NCI-H345 treated with DMSO at 0.1 percent for 48 hours (cell line): Measurements from ENCODE around the gene MTA3.

ENCODE experiments used
- DNase-seq: peaks from one replicate; lab custom pipeline; 2025; ENCODE audit not compliant: unreplicated experiment; lab: John Stamatoyannopoulos, UW

The MTA3 gene

DNA sequence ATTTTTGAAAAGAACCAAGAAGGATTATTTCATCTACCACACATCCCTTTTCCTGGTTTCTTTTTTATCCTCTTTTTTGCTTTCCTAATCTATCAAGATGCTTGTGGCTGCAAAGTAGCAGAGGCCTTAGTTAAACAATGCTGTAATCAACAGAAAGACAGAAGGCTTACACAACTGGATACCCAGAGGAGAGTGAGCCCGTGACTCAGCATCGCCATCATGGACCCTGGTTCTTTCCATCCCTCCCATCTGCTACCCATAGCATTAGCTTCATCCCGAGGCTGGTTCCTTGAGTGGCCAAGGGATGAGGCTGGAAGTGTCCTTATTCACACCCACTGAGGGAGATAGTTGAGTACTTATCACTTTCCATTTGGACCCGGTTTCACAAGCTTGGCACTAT, 231.4 kb downstream of the MTA3 start:
- DNase-seq = no peak

DNA sequence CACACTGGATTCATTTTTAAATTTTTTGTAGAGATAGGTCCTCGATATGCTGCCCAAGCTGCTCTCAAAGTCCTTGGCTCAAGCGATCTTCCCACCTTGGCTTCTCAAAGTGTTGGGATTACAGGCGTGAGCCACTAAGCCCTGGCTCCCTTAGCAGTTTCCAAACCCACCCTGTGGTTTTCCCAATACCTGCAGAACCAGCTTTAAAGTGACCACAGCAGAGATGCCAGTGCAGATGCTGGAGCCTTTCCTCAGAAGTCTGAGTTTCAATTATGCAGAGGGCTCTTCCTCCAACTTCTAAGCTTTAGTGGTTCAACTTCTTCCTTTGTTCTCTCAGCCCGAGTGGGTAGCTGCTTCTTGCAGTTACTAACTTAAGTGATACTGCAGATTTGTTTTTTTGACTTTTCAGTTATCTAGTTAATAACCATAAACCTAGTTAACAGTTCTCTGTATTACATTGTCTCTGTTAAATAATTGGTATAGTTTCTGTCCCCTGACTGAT, 232.1 kb downstream of the MTA3 start:
- no peak for DNase-seq

DNA sequence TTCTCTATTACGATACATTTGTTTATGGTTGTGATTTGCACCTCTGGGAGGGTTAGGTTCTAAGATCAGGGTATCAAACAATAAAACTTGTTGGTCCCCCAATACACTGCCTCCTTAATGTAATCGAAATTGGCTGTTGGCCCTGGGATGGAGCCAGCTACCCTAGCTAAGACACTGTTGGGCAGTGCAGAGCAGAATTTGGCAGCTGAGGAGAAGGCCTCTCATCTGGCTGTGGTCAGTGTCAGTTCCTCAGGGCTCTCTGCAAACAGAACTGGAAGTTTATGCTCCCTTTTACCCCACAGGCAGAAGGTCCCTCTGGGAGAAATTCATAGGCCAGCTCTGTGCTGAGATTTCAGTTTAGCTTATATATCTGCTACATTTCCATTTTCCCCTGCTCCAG, 232.5 kb downstream of the MTA3 start:
- DNase-seq = no peak

DNA sequence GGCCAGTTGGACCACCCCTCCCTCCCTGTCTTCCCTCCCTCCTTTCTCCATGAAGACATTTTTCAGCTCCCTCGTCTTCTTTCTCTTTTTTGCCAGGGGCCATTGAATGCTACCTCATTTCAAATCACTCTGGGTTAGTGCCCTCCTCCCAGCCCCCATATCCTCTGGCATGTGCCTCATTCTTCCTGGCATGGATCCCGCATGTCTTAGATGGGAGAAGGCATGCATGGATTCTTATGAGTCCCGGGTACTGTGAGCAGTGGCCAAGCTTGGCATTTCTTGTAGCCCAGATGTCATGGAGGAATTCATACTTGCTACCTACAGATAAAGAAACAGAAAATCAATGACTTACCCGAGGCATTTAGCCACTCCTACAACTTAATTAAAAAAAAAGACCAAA, 232.9 kb downstream of the MTA3 start:
- no peak for DNase-seq

DNA sequence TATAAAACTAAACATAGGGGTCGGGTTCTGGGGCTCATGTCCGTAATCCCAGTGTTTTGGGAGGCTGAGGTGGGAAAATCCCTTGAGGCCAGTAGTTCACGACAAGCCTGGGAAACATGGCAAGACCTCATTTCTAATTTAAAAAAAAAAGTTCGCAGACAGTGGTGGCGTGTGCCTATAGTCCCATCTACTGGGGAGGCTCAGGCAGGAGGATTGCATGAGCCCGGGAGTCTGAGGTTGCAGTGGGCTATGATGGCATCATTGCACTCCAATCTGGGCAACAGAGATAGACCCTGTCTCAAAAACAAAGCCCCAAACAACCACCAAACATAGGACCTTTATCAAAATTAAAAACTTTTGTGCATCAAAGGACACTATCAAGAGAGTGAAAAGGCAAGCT, 233.7 kb downstream of the MTA3 start:
- DNase-seq = no peak

DNA sequence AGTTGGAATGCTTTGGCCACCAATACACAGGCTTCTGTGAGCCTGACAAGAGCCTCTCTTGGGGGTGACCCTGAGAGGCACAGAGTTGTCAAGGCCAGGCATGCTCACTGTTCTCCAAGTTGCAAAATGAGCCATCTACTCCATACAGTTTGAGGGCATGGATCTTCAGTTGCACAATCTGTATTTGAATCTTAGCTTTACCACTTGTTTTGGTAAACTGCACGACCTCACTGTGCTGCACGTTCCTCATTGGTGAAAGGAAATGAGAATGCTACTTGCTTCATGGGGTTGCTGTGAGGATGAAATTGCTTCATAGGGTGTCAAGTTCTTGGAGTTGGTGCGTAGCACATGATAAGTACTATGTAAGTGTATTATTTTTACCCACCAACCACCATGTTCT, 235.9 kb downstream of the MTA3 start:
- no peak for DNase-seq

DNA sequence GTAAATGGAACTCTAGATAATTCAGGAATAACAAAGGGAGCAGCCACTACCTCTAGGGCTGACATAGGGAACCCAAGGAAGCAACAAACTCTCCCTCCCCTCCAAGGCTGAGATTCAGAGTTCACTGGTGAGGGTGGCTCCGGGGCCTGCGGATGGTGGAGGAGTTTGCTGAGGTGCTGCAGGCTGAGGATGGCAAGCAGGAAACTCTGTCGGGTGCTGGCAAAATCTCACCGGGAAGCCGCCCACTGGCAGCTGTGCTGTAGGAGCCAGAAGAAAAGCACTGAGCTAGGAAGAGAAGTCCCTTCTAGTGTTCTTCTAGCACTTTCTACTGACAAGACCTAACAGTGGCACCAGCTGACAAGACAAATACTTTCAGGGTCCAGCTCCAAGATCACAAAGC, 236.5 kb downstream of the MTA3 start:
- DNase-seq = no peak
